ENCODE results near the gene PSMA2.

DNA sequence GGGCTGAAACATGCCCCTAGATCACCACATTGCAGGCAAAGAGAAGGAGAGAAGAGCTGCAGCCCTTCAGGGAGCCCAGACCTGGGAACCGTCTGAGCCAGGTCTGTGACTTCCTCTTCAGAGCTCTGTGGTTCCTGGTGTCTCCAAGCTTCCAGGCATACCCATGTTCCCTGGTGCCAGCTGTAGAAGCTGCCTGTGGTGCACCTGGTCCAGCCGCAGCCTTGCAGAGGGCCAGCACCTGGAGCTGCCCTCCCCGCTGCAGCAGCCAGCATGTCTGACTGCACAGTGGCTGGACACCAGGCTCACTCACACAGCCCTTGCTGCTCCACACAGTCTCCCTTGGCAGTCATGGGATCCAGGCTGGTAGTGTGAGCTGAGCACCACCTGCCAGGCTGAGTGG lies 53.7 kb downstream of the PSMA2 start:
- TF ChIP-seq, protein P1, sequence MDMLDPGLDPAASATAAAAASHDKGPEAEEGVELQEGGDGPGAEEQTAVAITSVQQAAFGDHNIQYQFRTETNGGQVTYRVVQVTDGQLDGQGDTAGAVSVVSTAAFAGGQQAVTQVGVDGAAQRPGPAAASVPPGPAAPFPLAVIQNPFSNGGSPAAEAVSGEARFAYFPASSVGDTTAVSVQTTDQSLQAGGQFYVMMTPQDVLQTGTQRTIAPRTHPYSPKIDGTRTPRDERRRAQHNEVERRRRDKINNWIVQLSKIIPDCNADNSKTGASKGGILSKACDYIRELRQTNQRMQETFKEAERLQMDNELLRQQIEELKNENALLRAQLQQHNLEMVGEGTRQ (IDR thresholded peaks at IDR 0.05; ENCODE audit: borderline replicate concordance, low read depth, low read length): no peak
- TF ChIP-seq POLR2AphosphoS5 (IDR thresholded peaks at IDR 0.05; ENCODE audit: low read depth, low read length) (no peak), RCOR1 (IDR thresholded peaks at IDR 0.05; ENCODE audit: low read length) (no peak), YY1 (IDR thresholded peaks at IDR 0.05; ENCODE audit: low read depth) (no peak), NRF1 (IDR thresholded peaks at IDR 0.05; ENCODE audit: low read depth, low read length) (no peak), GABPA (IDR thresholded peaks at IDR 0.05; ENCODE audit: low read depth) (no peak), CHD2 (IDR thresholded peaks at IDR 0.05; ENCODE audit: low read length, partially characterized antibody) (no peak), RAD21 (IDR thresholded peaks at IDR 0.05; ENCODE audit: low read length) (no peak), MAX (IDR thresholded peaks at IDR 0.05; ENCODE audit: low read depth) (no peak), SMC3 (IDR thresholded peaks at IDR 0.05; ENCODE audit: low read depth, low read length) (no peak), REST (IDR thresholded peaks at IDR 0.05; ENCODE audit: low read depth, low read length) (no peak), EP300 (IDR thresholded peaks at IDR 0.05; ENCODE audit: borderline replicate concordance in 1 of 2, low read depth in 1 of 2, low read length in 1 of 2) (no peak)
- TF ChIP-seq, protein P2, sequence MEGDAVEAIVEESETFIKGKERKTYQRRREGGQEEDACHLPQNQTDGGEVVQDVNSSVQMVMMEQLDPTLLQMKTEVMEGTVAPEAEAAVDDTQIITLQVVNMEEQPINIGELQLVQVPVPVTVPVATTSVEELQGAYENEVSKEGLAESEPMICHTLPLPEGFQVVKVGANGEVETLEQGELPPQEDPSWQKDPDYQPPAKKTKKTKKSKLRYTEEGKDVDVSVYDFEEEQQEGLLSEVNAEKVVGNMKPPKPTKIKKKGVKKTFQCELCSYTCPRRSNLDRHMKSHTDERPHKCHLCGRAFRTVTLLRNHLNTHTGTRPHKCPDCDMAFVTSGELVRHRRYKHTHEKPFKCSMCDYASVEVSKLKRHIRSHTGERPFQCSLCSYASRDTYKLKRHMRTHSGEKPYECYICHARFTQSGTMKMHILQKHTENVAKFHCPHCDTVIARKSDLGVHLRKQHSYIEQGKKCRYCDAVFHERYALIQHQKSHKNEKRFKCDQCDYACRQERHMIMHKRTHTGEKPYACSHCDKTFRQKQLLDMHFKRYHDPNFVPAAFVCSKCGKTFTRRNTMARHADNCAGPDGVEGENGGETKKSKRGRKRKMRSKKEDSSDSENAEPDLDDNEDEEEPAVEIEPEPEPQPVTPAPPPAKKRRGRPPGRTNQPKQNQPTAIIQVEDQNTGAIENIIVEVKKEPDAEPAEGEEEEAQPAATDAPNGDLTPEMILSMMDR (IDR thresholded peaks at IDR 0.05): no peak

All from SK-N-SH (cell line).